Stimulated activated naive CD8-positive, alpha-beta T cell treated with anti-CD3 and anti-CD28 coated beads, Interleukin-15, Interleukin-2, amounts not matched to agents 100 ng/mL and 50 ng/mL, for 24 hours (primary cell): ENCODE measurements around the gene ITGA5.

Experiments used
- H3K27ac Mint-ChIP-seq: one replicate; pipeline ENCODE4 v1.8.0; 2021; ENCODE audit warnings: mild to moderate bottlenecking, mixed read lengths
- H3K27me3 Mint-ChIP-seq: one replicate; pipeline ENCODE4 v1.8.0; 2021; ENCODE audit warnings: mixed read lengths
- H3K36me3 Mint-ChIP-seq: one replicate; pipeline ENCODE4 v1.8.0; 2021; ENCODE audit warnings: low read depth, mixed read lengths
- H3K4me1 Mint-ChIP-seq: one replicate; pipeline ENCODE4 v1.8.0; 2021; ENCODE audit warnings: low read depth, mixed read lengths
- H3K4me3 Mint-ChIP-seq: one replicate; pipeline ENCODE4 v1.8.0; 2021; ENCODE audit warnings: mild to moderate bottlenecking, mixed read lengths
- H3K9me3 Mint-ChIP-seq: one replicate; pipeline ENCODE4 v1.8.0; 2021; ENCODE audit warnings: mixed read lengths

ITGA5 gene

GRCh38 chr12:54378796-54379397 lies 40.2 kb downstream of the ITGA5 start:
- H3K9me3 Mint-ChIP-seq, result no peaks in the 10 kb centered on the region
- no peaks in the 10 kb centered on the region for H3K27me3 Mint-ChIP-seq
- H3K36me3 Mint-ChIP-seq, result no peaks in the 10 kb centered on the region
- no peak overlapping the region for H3K27ac Mint-ChIP-seq
- H3K4me3 Mint-ChIP-seq, result peak overlapping the region; percentile 38
- peaks cover 19% of the 10 kb centered on the region for H3K4me1 Mint-ChIP-seq

- peaks cover 20% of the 10 kb centered on the region for H3K4me1 Mint-ChIP-seq
- H3K9me3 Mint-ChIP-seq, result no peaks in the 10 kb centered on the region
- H3K4me3 Mint-ChIP-seq, result no peak overlapping the region
- H3K36me3 Mint-ChIP-seq, result no peaks in the 10 kb centered on the region
- H3K27ac Mint-ChIP-seq, result no peak overlapping the region
- H3K27me3 Mint-ChIP-seq, result no peaks in the 10 kb centered on the region
These were observed 41.1 kb downstream of the ITGA5 start for GRCh38 chr12:54377797-54378515.

GRCh38 chr12:54377007-54377406 lies 42.1 kb downstream of the ITGA5 start:
- no peak overlapping the region for H3K27ac Mint-ChIP-seq
- H3K36me3 Mint-ChIP-seq, result no peaks in the 10 kb centered on the region
- no peaks in the 10 kb centered on the region for H3K9me3 Mint-ChIP-seq
- no peaks in the 10 kb centered on the region for H3K27me3 Mint-ChIP-seq
- no peak overlapping the region for H3K4me3 Mint-ChIP-seq
- peaks cover 28% of the 10 kb centered on the region for H3K4me1 Mint-ChIP-seq

GRCh38 chr12:54376596-54376995 lies 42.5 kb downstream of the ITGA5 start:
- Mint-ChIP-seq H3K27me3 (no peaks in the 10 kb centered on the region), H3K4me3 (no peak overlapping the region), H3K27ac (no peak overlapping the region)

GRCh38 chr12:54375259-54375579 lies 43.8 kb downstream of the ITGA5 start:
- H3K9me3 Mint-ChIP-seq, result no peaks in the 10 kb centered on the region
- H3K4me1 Mint-ChIP-seq, result peaks cover 30% of the 10 kb centered on the region
- no peak overlapping the region for H3K4me3 Mint-ChIP-seq
- H3K27me3 Mint-ChIP-seq, result no peaks in the 10 kb centered on the region
- H3K36me3 Mint-ChIP-seq, result no peaks in the 10 kb centered on the region
- no peak overlapping the region for H3K27ac Mint-ChIP-seq

More at GRCh38 chr12:54376596-54376995, 42.5 kb downstream of the ITGA5 start:
- H3K4me1 Mint-ChIP-seq, result peaks cover 30% of the 10 kb centered on the region
- H3K9me3 Mint-ChIP-seq, result no peaks in the 10 kb centered on the region
- H3K36me3 Mint-ChIP-seq, result no peaks in the 10 kb centered on the region

GRCh38 chr12:54374562-54375258 lies 44.4 kb downstream of the ITGA5 start:
- H3K9me3 Mint-ChIP-seq, result no peaks in the 10 kb centered on the region
- H3K36me3 Mint-ChIP-seq, result no peaks in the 10 kb centered on the region
- H3K4me1 Mint-ChIP-seq, result peaks cover 30% of the 10 kb centered on the region
- no peaks in the 10 kb centered on the region for H3K27me3 Mint-ChIP-seq
- no peak overlapping the region for H3K27ac Mint-ChIP-seq
- no peak overlapping the region for H3K4me3 Mint-ChIP-seq

GRCh38 chr12:54373649-54374561 lies 45.2 kb downstream of the ITGA5 start:
- Mint-ChIP-seq H3K27ac (peak overlapping the region; percentile 67), H3K4me1 (peaks cover 34% of the 10 kb centered on the region), H3K36me3 (no peaks in the 10 kb centered on the region)

GRCh38 chr12:54372113-54372806 lies 46.8 kb downstream of the ITGA5 start:
- Mint-ChIP-seq H3K9me3 (no peaks in the 10 kb centered on the region), H3K36me3 (no peaks in the 10 kb centered on the region), H3K4me3 (no peak overlapping the region), H3K4me1 (peaks cover 39% of the 10 kb centered on the region), H3K27ac (peak overlapping the region; percentile 2), H3K27me3 (no peaks in the 10 kb centered on the region)

More at GRCh38 chr12:54373649-54374561, 45.2 kb downstream of the ITGA5 start:
- no peaks in the 10 kb centered on the region for H3K27me3 Mint-ChIP-seq
- H3K4me3 Mint-ChIP-seq, result no peak overlapping the region
- H3K9me3 Mint-ChIP-seq, result no peaks in the 10 kb centered on the region

GRCh38 chr12:54371328-54372112 lies 47.5 kb downstream of the ITGA5 start:
- H3K36me3 Mint-ChIP-seq, result no peaks in the 10 kb centered on the region
- H3K4me1 Mint-ChIP-seq, result peaks cover 39% of the 10 kb centered on the region
- no peaks in the 10 kb centered on the region for H3K9me3 Mint-ChIP-seq
- peak overlapping the region; percentile 2 for H3K27ac Mint-ChIP-seq
- no peaks in the 10 kb centered on the region for H3K27me3 Mint-ChIP-seq
- H3K4me3 Mint-ChIP-seq, result no peak overlapping the region

GRCh38 chr12:54370171-54370730 lies 48.8 kb downstream of the ITGA5 start:
- H3K9me3 Mint-ChIP-seq, result no peaks in the 10 kb centered on the region
- H3K27ac Mint-ChIP-seq, result no peak overlapping the region
- no peak overlapping the region for H3K4me3 Mint-ChIP-seq
- peaks cover 39% of the 10 kb centered on the region for H3K4me1 Mint-ChIP-seq
- H3K27me3 Mint-ChIP-seq, result no peaks in the 10 kb centered on the region
- H3K36me3 Mint-ChIP-seq, result no peaks in the 10 kb centered on the region

- H3K4me1 Mint-ChIP-seq, result peaks cover 45% of the 10 kb centered on the region
- no peaks in the 10 kb centered on the region for H3K27me3 Mint-ChIP-seq
- H3K4me3 Mint-ChIP-seq, result no peak overlapping the region
- no peaks in the 10 kb centered on the region for H3K9me3 Mint-ChIP-seq
- no peak overlapping the region for H3K27ac Mint-ChIP-seq
- no peaks in the 10 kb centered on the region for H3K36me3 Mint-ChIP-seq
These were observed 49.4 kb downstream of the ITGA5 start for GRCh38 chr12:54369597-54370131.

- peak overlapping the region; percentile 8 for H3K4me3 Mint-ChIP-seq
- peaks cover 47% of the 10 kb centered on the region for H3K4me1 Mint-ChIP-seq
- no peak overlapping the region for H3K27ac Mint-ChIP-seq
These were observed 50.1 kb downstream of the ITGA5 start for GRCh38 chr12:54368709-54369596.

More at GRCh38 chr12:54368709-54369596, 50.1 kb downstream of the ITGA5 start:
- no peaks in the 10 kb centered on the region for H3K36me3 Mint-ChIP-seq
- no peaks in the 10 kb centered on the region for H3K9me3 Mint-ChIP-seq
- H3K27me3 Mint-ChIP-seq, result no peaks in the 10 kb centered on the region
